Activated CD8-positive, alpha-beta memory T cell treated with anti-CD3 and anti-CD28 coated beads, Interleukin-2, amount 50 U/mL, for 24 hours (primary cell): ENCODE data around the gene RANGRF.

ENCODE experiments used
- DNase-seq: peaks from one replicate; pipeline ENCODE4 v3.0.0-alpha.2; 2020; ENCODE audit errors: extremely low read depth

The RANGRF gene

DNA sequence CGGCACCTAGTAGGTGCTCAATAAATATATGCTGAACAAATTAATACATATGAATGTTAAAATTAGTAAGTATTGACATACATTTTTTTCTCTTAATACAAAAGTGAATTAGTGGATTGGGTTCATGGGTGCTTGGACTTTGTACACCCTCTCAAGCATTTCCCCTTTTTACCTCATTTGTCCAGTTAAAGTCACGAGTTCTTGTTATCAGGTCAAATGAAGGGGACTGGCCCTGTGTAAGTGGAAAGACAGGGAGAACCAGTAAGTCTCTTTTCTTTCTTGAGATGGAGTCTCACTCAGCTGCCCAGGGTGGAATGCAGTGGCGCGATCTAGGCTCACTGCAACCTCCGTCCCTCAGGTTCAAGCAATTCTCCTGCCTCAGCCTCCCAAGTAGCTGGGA, 13.7 kb upstream of the RANGRF start:
- DNase-seq, result no peak

DNA sequence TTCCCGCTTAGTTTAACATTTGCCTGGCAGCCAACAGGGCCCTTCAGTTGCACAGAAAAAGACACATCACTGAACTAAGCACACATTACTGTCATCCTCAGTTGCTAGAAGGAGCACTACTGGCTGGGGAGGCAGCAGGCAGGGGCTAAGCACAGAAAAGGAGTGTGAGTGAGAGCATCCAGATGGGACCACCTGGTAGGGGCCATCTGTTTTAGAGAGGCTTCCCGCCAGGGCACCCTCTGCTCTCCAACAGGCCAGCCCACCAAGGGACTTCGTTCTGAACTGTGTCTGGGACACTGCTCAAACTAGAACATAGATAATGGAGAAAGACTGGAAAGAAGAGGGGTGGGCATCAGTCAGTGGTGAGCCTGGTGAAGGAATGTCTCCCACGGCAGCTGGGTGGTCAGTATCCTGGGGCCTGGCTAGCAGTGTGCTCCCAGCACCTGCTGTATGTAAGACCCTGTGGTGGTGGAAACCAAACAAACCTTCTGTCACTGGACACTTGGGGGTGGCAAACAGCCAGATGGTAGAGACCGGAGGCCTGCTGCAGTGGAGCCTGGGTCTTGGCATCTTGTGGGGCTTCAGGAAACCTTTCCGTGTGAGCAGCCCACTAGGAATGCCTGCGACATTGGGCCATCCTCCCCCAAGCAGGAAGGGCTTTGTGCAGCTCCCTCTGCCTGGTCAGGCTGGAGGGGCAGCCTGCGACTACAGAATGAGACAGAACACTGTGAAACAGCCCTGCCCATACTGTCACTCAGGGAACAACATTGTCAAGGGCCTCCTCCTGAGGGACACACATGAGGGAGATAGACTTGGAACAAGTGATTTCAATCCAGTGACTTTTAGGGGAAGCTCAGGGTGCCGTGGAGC, 12.8 kb upstream of the RANGRF start:
- no peak for DNase-seq

DNA sequence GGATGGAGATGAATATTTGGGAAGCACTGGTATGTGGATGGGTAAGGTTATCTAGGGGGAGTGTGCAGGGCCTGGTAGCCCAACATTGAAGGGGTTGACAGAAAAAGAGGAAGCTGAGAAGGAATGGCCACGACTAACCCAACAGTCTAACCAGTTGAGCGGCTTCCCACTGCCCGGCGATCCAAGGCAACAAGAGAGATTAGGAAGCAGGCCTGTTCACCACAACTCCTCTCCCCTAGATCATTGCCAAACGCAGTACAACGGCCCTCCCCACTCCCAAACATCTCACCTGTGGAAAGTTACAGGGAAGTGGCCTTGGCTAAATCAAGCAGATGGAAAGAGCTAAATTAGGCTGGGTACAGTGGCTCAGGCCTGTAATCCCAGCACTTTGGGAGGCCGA, 11.2 kb upstream of the RANGRF start:
- no peak for DNase-seq

DNA sequence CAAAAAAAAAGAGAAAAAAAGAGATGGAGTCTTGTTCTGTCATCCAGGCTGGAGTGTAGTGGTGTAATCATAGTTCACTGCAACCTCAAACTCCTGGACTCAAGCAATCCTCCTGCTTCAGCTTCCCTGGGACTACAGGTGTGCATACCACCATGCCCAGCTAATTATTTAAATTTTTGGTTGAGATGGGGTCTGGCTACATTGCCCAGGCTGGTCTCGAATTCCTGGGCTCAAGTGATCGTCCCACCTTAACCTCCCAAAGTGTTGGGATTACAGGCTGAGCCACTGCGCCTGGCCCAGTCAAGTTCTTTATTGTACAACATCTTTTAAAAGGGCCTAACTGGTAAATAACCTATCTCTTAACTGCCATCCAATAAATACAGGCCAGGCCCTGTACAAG, 6.1 kb upstream of the RANGRF start:
- no peak for DNase-seq

DNA sequence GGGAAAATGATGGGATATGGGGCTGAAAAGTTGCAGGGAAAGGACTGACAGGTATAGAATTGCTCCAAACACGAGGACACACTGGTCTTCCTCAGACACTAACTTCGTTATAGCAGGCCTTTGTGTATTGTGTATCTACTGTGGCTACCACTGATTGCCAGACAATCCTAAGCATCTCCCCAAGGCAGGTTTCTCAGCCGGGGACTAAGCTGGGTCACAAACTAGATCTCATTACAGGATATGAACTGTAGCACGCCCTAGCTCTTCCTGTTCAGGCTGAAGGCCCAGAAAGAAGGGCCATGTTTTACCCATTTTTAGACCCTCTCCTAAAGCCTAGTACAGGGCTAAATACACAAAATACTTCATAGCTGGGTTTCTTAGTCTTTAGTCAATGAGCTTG, 5.1 kb upstream of the RANGRF start:
- DNase-seq, result no peak

DNA sequence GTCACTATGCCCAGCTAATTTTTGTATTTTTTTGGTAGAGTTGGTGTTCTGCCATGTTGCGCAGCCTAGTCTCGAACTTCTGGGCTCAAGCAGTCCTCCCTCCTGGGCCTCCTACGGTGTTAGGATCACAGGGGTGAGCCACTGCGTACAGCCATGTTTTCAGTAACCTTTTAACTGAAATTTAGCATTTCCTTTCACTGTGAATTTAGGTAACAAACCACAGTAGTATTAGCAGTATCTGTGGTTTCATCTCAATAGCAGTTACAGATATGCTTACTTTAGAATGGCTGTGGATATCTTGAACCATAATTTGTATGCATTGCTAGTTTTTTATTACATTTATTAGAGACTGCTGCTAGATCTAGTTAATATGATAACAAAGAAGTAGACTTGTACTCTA, 4.3 kb upstream of the RANGRF start:
- no peak for DNase-seq

DNA sequence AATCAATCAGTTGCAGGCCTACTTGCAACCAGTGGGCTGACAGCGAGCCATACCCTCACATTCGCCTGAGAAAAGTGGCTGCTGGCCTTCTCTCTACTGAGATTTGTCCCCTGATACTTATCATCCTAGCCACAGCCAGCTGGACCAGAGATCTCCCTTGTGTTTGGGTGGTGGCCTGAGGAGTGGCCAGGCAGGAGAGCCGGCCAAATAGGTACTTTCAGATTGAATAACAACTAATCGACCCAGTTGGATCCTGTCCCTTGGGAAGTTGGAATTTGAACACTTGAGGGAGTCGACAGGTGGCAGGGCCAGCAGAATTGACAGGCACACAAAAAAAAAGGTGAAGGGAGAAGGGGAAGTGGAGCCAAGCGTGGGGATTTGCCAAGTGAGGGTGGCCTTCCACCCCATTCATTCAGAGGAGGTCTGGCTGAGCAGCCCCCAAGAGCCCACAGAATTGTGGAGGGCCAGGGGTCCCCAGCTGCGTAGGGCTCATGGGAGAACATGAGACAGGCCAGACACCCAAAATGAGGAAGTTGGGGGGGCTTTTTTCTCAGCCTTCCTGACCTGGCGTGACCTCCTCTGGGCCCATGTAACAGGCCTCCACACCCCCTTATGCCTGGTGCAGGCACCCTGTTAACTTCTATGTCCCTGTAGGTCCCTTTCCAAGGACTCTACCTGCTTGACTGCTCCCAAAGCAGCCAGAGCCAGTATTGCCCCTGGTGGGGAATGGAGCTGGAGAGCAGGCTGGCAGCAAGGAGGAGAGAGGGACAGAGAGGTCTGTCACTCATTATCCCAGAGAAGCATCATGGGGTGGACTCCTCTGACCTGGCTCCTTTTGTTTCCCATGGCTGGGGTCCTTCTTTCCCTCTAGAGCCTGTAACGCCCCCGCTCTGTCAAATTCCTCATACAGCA, 2.9 kb upstream of the RANGRF start:
- no peak for DNase-seq

DNA sequence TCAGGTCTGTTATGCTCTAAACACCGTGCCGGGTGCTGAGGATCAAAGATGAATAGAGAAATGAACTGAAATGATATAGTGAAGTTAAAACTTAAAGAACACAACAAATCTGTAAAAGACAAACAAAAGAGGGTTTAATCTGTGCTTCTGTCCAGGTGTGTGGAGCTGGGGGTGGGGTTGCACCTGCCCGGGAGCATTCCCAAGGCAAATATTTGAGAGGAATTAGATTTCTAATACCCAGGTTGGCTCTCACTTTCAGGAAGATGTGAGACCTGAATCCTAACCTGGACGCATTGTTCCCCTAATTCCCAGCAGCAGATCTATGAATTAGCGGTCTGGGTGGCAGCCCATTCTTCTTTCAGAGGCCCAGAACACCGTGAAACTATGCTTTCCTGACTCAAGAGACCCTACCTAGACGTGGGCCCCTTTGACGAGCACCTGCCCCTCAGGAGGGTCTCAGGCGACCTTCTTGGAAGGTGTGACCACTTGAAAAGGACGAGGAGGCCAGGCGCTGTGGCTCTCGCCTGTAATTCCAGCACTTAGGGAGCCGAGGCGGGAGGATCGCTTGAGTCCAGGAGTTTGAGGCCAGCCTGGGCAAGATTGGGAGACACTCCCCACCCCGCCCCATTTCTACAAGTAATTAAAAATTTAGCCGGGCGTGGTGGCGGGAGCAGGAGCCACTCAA, 677 bp upstream of the RANGRF start:
- DNase-seq, result no peak

DNA sequence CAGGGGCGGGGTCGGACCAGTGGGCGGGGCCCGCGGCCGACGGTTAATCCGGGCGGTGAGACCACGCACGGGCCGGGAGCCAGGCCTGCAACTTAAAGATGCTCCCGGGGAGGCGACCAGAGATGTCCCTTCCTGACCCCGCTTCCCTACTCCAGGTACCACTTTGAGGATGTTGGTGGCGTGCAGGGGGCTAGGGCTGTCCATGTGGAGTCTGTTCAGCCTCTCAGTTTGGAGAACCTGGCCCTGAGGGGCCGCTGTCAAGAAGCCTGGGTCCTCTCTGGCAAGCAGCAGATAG, 580 bp downstream of the RANGRF start:
- DNase-seq, result peak; percentile 35

DNA sequence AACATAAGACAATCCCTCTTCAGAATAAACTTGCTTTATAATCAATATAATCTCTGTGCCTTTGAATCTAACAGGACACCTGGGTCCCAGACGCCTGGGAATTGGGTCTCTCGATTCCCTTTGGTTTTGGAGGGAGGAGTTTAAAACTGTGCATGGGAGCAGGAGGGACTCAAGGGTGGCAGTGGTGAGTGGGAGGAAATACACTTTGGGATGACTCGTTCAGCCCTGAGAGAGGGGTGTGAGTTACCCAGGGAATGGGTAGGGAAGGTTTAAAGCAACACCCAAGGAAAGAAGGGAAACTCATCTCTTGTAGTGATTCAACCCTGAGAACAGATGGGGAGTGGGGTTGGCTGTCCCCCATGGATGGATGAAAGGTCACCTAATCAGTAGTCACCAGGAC, 1.6 kb downstream of the RANGRF start:
- no peak for DNase-seq

DNA sequence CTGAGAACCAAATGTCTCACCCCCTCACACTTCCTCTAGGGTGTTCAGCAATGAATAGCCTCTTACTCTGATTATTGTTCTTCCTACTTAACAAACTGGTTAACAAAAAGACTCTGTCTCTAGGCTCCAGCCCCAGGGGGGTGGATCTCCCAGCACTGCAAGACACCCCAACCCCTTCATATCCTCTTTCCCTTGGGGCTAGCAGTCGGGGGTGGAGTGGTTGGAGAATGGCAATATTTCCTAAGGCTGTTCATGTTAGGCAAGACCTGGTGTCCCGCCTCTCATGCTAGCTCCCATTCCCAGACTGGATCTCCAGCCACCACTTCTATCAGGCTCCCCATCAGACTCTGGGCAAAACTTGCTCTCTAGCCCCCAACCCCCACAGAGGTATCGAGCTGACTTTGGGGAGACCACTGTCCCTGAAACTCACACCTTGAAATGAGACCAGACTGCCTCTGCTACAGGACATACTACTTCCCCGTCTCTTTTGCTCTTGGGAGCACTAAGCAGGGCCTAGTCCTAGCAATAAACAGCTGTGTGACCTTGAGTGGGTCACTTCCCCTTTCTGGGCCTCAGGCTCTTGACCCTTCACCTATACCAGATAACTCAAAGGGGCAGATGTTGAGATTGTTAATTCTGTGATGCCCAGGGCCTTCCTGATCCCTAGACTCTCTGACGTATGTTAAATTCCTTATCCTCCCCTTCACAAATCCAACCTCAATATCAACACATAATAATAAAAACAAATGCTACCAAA, 4.3 kb downstream of the RANGRF start:
- no peak for DNase-seq

DNA sequence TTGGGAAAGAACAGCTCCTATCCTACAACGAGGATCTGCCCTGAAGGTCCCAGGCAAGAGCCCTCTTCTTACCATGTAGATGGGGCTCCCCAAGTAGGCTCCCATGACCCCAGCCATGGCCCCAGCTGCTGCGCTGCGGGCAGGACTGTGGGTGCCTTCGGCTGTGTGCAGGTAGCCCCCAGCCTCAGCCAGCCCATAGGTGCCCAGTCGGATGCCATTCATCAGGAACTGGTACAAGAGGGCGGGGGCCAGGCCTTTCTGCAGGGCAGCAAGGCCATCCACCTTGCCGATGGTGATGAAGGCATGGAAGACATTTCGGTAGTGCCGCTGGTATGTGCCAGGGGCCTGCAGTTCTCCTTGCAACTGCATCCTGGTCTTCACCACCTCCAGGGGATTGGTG, 5.9 kb downstream of the RANGRF start:
- DNase-seq, result no peak

DNA sequence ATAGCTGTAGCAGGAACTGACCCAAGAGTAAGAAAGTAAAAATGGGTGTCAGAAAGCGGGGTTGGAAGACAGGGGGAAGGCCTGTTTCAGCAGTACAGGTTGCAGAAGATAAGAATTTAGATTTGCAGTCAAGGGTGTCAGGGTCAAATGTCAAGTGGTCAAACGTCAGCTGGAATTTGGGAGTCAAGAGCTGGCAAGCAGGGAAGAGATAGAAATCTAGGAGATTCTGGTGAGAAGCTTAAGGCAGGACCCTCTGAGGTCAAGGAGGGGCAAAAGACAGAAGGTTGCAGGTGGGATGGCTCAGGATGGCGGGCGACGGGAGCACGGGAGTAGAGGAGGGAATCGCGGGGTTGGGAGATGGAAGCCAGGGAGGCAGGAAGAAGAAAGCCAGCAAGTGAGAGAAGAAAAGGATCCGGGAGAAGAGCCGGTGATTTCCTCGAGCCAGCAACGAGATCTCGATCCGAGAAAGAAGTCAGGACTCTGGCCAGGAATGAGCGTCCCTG, 6.4 kb downstream of the RANGRF start:
- DNase-seq, result no peak

DNA sequence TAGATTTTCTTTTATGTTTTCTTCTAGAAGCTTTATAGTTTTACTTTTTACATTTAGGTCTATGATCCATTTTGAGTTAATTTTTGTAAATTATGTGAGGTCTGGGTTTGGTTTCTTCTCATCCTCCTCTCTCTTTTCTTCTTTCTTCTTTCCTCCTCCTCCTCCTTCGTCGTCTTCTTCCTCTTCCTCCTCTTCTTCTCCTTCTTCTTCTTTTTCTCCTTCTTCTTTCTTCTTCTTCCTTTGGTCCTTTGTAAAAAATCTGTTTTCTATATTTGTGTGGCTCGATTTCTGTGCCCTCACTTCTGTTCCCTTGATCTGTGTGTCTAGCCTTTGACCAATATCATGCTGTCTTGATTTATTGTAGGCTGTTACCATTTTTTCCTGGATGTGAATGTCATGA, 11.8 kb downstream of the RANGRF start:
- no peak for DNase-seq

DNA sequence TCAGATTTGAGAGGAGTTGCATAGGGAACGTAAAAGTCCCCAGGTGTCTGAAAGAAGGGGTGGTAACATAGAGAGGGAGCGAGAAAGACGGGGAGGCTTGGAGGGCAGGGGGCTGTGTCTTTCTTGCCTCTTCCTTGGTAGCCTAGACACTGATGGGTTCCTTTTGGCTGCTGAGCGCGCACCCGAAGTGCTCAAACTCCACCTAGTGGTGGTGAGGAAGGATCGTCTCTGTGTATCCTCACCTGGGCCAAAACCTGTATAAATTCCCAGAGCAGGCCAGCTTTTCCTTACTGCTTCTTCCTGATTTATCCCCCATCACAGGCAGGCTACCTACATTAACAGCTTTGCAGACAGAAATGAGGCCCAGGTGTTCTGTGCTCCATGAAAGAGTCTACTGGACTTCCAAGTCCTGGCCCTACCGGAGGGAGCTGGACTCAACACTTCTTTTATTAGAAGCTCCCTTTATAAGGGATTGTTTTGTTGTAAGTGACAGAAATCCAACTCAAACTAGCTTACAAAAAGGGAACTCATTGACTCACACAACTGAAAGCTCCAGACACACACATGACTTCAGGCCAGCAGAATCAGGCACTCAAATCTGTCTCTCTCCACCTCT, 12.3 kb downstream of the RANGRF start:
- DNase-seq, result no peak

DNA sequence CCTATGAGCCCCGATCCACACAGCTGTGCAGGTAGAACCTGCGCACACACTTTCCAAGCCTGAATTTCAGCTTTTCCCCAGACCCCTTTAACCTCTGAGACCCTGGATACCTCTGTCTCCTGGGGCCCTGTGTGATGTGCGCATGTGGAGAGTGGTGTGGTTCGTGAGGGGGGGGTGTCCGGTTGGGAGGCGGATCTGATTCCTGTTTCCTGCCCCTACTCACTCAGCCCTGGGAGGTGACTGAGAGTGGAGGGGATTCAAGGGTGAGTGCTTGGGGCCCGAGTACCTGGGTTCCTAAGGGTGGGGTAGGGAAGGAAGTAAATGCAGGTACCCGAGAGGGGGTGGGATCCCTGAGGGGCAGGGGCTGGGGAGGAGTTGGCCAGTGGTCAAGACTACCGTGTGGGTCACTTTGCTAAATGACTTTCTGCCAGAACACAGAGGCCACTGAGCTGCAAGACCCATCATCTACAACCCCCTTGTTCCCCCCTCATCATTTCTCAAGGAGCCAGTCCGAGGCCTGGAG, 22.2 kb downstream of the RANGRF start:
- DNase-seq, result no peak

DNA sequence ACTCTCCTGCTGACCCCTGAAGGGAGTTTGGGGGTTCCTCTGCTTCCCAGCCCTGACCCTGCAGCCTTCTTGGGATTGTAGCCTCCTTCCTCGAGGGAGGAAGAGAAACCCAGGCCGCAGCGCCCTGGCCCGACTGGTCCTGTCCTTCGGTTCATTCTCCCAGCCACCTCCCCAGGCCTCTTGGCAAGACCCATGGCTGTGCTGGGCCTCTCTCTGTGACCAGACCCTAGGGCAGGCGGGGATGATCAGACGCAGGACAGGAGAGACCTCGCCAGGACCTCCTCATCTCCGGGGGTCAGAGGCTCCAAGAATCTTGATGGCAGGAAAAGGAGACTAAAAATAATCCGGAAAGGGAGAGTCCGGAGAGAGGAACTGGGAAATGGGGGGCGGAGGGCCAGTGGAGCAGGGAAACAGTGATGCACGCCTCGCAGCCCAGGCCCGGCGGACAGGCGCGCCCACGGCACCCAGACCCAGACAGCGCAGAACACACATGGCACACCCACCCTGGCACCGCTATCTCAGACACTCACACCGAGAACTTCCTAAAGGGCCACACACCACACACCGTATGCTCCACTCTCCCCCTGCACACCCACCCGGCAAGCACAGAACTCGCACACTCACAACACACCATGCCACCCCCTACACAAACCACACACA, 22.8 kb downstream of the RANGRF start:
- DNase-seq, result no peak

DNA sequence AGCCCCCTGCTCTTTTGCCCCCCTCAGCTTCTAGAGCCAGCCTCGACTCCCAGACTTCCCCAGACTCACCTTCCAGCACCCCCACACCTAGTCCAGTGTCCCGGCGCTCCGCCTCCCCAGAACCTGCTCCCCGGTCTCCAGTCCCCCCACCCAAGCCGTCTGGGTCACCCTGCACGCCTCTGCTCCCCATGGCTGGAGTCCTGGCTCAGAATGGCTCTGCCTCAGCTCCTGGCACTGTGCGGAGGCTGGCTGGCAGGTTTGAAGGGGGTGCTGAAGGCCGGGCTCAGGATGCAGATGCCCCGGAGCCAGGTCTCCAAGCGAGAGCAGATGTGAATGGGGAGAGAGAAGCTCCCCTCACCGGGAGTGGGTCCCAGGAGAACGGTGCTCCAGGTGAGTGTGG, 23.8 kb downstream of the RANGRF start:
- DNase-seq, result no peak

DNA sequence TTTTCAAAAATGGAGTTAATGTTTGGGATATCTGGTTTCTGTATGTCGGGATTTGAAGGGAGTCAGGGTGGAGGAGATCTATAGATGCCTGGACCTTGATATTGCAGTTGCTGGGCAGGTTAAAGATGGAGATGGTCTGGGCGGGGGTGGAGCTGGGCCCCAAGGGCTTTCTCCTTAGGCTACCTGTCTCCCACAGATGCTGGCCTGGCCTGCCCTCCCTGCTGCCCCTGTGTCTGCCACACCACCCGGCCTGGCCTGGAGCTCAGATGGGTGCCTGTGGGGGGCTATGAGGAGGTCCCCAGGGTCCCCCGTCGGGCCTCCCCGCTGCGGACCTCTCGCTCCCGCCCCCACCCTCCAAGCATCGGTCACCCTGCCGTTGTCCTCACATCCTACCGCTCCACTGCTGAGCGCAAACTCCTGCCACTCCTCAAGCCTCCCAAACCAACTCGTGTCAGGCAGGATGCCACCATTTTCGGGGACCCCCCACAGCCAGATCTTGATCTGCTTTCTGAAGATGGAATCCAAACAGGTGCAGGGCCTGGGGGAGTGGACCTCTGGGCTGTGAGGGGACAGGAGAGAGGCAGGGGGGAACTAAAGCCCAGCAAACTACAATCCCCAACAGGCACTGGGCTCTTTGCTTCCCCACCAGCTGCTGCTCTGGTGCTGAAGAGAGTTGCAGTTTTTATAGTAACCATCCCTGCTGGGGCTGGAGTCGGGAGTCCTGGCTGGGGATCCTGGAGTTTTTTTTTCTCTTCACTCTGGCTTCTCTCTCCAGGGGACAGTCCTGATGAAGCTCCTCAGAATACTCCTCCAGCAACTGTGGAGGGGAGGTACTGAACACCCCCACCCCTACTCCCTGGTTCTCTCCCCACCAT, 24.5 kb downstream of the RANGRF start:
- no peak for DNase-seq
